IMR-90 (cell line): ENCODE measurements around the gene UBE2G1. TPM values are rescaled to one million over a fixed set of nuclear protein-coding genes. Genes with fewer than 3 reads are reported as not detected.

Experiments
- ATAC-seq: fragments of 200-7000 bp; cut with Tn5 transposase; 2 replicates; pipeline ENCODE4 v1.9.1; 2020; ENCODE audit warnings: low read depth, mild to moderate bottlenecking, moderate library complexity
- BruUV-seq: library from RNA; stranded (reverse); fragments of 400-500 nt; replicated peaks from 2 replicates; lab custom pipeline; 2021; lab: Mats Ljungman, UMichigan
- CTCF ChIA-PET: fragments of 300-600 bp; formaldehyde crosslinking; extraction: SDS; loops from one replicate; lab custom pipeline; 2021; ENCODE audit warnings: antibody characterized with exemption; lab: Yijun Ruan, JAX
- POLR2A ChIA-PET: fragments of 300-600 bp; sonication (Branson Sonifier 250); formaldehyde crosslinking; loops from one replicate; lab custom pipeline; 2022; ENCODE audit warnings: antibody characterized with exemption; ENCODE audit not compliant: unreplicated experiment; lab: Charles Lee
- DNase-seq: peaks from one replicate; pipeline ENCODE4 v3.0.0; 2013
- H2AFZ ChIP-seq: replicated peaks from 2 replicates; pipeline ENCODE3; 2013; ENCODE audit warnings: low read length, mild to moderate bottlenecking; ENCODE audit not compliant: poor library complexity
- H2AK5ac ChIP-seq: 2 replicates; pipeline ENCODE4 v1.6.1; 2013; ENCODE audit warnings: low read depth, low read length, inconsistent platforms
- H2AK9ac ChIP-seq: replicated peaks from 2 replicates; pipeline ENCODE3; 2013; ENCODE audit warnings: mild to moderate bottlenecking, low read depth, low read length, moderate library complexity; ENCODE audit not compliant: poor library complexity
- H2BK120ac ChIP-seq: 2 replicates; pipeline ENCODE4 v1.6.1; 2013; ENCODE audit warnings: low read depth, low read length, inconsistent platforms
- H2BK15ac ChIP-seq: 3 replicates; pipeline ENCODE4 v1.6.1; 2013; ENCODE audit warnings: low read depth, low read length, inconsistent platforms
- H2BK20ac ChIP-seq: 2 replicates; pipeline ENCODE4 v1.6.1; 2013; ENCODE audit warnings: low read depth, mild to moderate bottlenecking, inconsistent platforms, low read length, moderate library complexity
- H2BK5ac ChIP-seq: 2 replicates; pipeline ENCODE4 v1.6.1; 2013; ENCODE audit warnings: mild to moderate bottlenecking, low read depth, low read length, inconsistent platforms; ENCODE audit not compliant: poor library complexity, severe bottlenecking
- H3K14ac ChIP-seq: replicated peaks from 2 replicates; pipeline ENCODE4 v1.6.1; 2013; ENCODE audit warnings: low read depth, low read length, inconsistent platforms
- H3K18ac ChIP-seq: 2 replicates; pipeline ENCODE4 v1.6.1; 2013; ENCODE audit warnings: low read depth, low read length, control low read depth
- H3K23ac ChIP-seq: 2 replicates; pipeline ENCODE4 v1.6.1; 2013; ENCODE audit warnings: low read depth, low read length, inconsistent platforms
- H3K27ac ChIP-seq: 2 replicates; pipeline ENCODE4 v1.5.1; 2013; ENCODE audit warnings: mild to moderate bottlenecking, control low read depth, low read length; ENCODE audit not compliant: insufficient read depth
- H3K27me3 ChIP-seq: 2 replicates; pipeline ENCODE4 v1.6.1; 2013; ENCODE audit warnings: low read length; ENCODE audit not compliant: control insufficient read depth, insufficient read depth
- H3K36me3 ChIP-seq: 2 replicates; pipeline ENCODE4 v1.6.1; 2013; ENCODE audit warnings: low read length, mixed read lengths; ENCODE audit not compliant: control insufficient read depth, insufficient read depth
- H3K4ac ChIP-seq: 2 replicates; pipeline ENCODE4 v1.6.1; 2013; ENCODE audit warnings: low read depth, low read length, inconsistent platforms
- H3K4me1 ChIP-seq: 2 replicates; pipeline ENCODE4 v1.6.1; 2013; ENCODE audit warnings: low read length, mixed read lengths; ENCODE audit not compliant: control insufficient read depth, insufficient read depth
- H3K4me2 ChIP-seq: 2 replicates; pipeline ENCODE4 v1.6.1; 2013; ENCODE audit warnings: low read depth, mild to moderate bottlenecking, control low read depth, low read length, moderate library complexity
- H3K4me3 ChIP-seq: 2 replicates; pipeline ENCODE4 v1.5.1; 2013; ENCODE audit warnings: low read depth, mild to moderate bottlenecking, control low read depth, low read length, moderate library complexity; ENCODE audit not compliant: insufficient read depth
- H3K56ac ChIP-seq: 2 replicates; pipeline ENCODE4 v1.6.1; 2013; ENCODE audit warnings: low read length, inconsistent platforms; ENCODE audit not compliant: insufficient read depth; ENCODE audit errors: extremely low read depth
- H3K79me1 ChIP-seq, 2 experiments: 2 replicates each; pipeline ENCODE4 v1.6.1; 2013; ENCODE audit warnings: low read length in 2 of 2, inconsistent platforms in 1 of 2, low read depth in 1 of 2
- H3K9ac ChIP-seq: 2 replicates; pipeline ENCODE4 v1.6.1; 2013; ENCODE audit warnings: low read depth, low read length, control low read depth
- H3K9me1 ChIP-seq: 2 replicates; pipeline ENCODE4 v1.6.1; 2013; ENCODE audit warnings: low read length, inconsistent platforms; ENCODE audit not compliant: insufficient read depth
- H3K9me3 ChIP-seq: 2 replicates; pipeline ENCODE4 v1.6.1; 2013; ENCODE audit warnings: low read length; ENCODE audit not compliant: control insufficient read depth, insufficient read depth
- H4K20me1 ChIP-seq: 2 replicates; pipeline ENCODE4 v1.6.1; 2013; ENCODE audit warnings: low read length, inconsistent platforms; ENCODE audit not compliant: insufficient read depth
- H4K5ac ChIP-seq: 2 replicates; pipeline ENCODE4 v1.6.1; 2013; ENCODE audit warnings: mild to moderate bottlenecking, low read depth, low read length, control low read depth
- H4K8ac ChIP-seq, 2 experiments: 2 replicates each; pipeline ENCODE4 v1.6.1; 2013; ENCODE audit warnings: low read depth in 2 of 2, low read length in 2 of 2, control low read depth in 1 of 2, inconsistent platforms in 1 of 2
- H4K91ac ChIP-seq: 2 replicates; pipeline ENCODE4 v1.6.1; 2013; ENCODE audit warnings: low read depth, low read length, inconsistent platforms; ENCODE audit not compliant: insufficient read depth
- BHLHE40 ChIP-seq: fragments of 150-350 bp; IDR thresholded peaks from 2 replicates; pipeline ENCODE4 v1.6.1; 2016; ENCODE audit warnings: mild to moderate bottlenecking, low read depth, low read length
- CHD1 ChIP-seq: IDR thresholded peaks from 2 replicates; pipeline ENCODE4 v1.6.1; 2012; ENCODE audit warnings: low read depth, low read length, improper control_type of control experiment
- FOS ChIP-seq: fragments of 150-350 bp; IDR thresholded peaks from 2 replicates; pipeline ENCODE4 v1.6.1; 2016; ENCODE audit warnings: low read depth, low read length
- MAZ ChIP-seq: IDR thresholded peaks from 2 replicates; pipeline ENCODE4 v1.6.1; 2012; ENCODE audit warnings: low read depth, mild to moderate bottlenecking, low read length, improper control_type of control experiment, moderate library complexity, borderline replicate concordance
- MXI1 ChIP-seq: IDR thresholded peaks from 2 replicates; pipeline ENCODE4 v1.6.1; 2012; ENCODE audit warnings: low read depth, mild to moderate bottlenecking, low read length, moderate library complexity, borderline replicate concordance
- NFE2L2 ChIP-seq: fragments of 150-350 bp; IDR thresholded peaks from 2 replicates; pipeline ENCODE4 v1.6.1; 2016; ENCODE audit warnings: low read depth, mild to moderate bottlenecking, low read length
- POLR2A ChIP-seq: IDR thresholded peaks from 2 replicates; pipeline ENCODE4 v1.6.1; 2012; ENCODE audit warnings: mild to moderate bottlenecking, low read depth, low read length
- RAD21 ChIP-seq: IDR thresholded peaks from 2 replicates; pipeline ENCODE4 v1.6.1; 2012; ENCODE audit warnings: low read length, improper control_type of control experiment
- RCOR1 ChIP-seq: IDR thresholded peaks from 2 replicates; pipeline ENCODE4 v1.6.1; 2012; ENCODE audit warnings: mild to moderate bottlenecking, low read length, improper control_type of control experiment; ENCODE audit not compliant: insufficient replicate concordance
- RFX5 ChIP-seq: IDR thresholded peaks from 2 replicates; pipeline ENCODE4 v1.8.0; 2012; ENCODE audit warnings: low read depth, mild to moderate bottlenecking, low read length, moderate library complexity
- SMC3 ChIP-seq: fragments of 150-350 bp; IDR thresholded peaks from 2 replicates; pipeline ENCODE4 v1.6.1; 2016; ENCODE audit warnings: low read depth, mild to moderate bottlenecking, antibody characterized with exemption, low read length, moderate library complexity
- WGBS, 2 experiments: methylation state at CpG; one replicate each; pipeline versions ENCODE4 v1.1.5 to v1.1.7; 2013; ENCODE audit warnings: missing lambda C conversion rate in 2 of 2; ENCODE audit not compliant: insufficient read length in 1 of 2; ENCODE audit errors: extremely low coverage in 2 of 2; 5-methylcytosine and 5-hydroxymethylcytosine counted together
- dilution Hi-C: fragments of 300-500 bp; cut with HindIII; formaldehyde crosslinking; loops from one replicate; pipeline ENCODE4 v1.14.3; 2018; ENCODE audit warnings: low sequenced_read_pairs; ENCODE audit not compliant: unreplicated experiment
- in situ Hi-C: fragments of 300-500 bp; cut with MboI; formaldehyde crosslinking; loops from 3 replicates; pipeline ENCODE4 v1.14.3; 2019; ENCODE audit warnings: low sequenced_read_pairs, inconsistent platforms, mixed read lengths
- intact Hi-C: fragments of 100-400 bp; cut with micrococcal nuclease; formaldehyde crosslinking; loops from 2 replicates; pipeline ENCODE4 v1.10.0; 2022
- polyA plus RNA-seq, 3 experiments: library from polyadenylated mRNA; depleted of rRNA; stranded (reverse); fragments of >200 nt; gene quantifications; 2 replicates each; pipeline ENCODE4 v1.2.3, GENCODE V29; 2012; ENCODE audit warnings: low replicate concordance in 1 of 3
- total RNA-seq: library from RNA; depleted of rRNA; stranded (reverse); fragments of >200 nt; gene quantifications from 2 replicates; pipeline ENCODE4 v1.2.3, GENCODE V29; 2012
- TF ChIP-seq, protein P1 (sequence below): conservative IDR thresholded peaks from 2 replicates; pipeline ENCODE4 v1.5.1; 2012; ENCODE audit warnings: mild to moderate bottlenecking, low read depth, low read length, improper control_type of control experiment
- TF ChIP-seq, protein P2 (sequence below): fragments of 150-350 bp; IDR thresholded peaks from 2 replicates; pipeline ENCODE4 v1.6.1; 2016; ENCODE audit warnings: low read depth, mild to moderate bottlenecking, low read length, moderate library complexity, borderline replicate concordance
- TF ChIP-seq, protein P3 (sequence below): fragments of 150-350 bp; IDR thresholded peaks from 2 replicates; pipeline ENCODE4 v1.6.1; 2017; ENCODE audit warnings: mild to moderate bottlenecking, antibody characterized with exemption, low read length, low read depth

The UBE2G1 gene
- total and polyA plus RNA-seq, 2 of the 4 experiments (the other 2 are of a cell fraction), result 26.3 to 26.6 TPM

DNA sequence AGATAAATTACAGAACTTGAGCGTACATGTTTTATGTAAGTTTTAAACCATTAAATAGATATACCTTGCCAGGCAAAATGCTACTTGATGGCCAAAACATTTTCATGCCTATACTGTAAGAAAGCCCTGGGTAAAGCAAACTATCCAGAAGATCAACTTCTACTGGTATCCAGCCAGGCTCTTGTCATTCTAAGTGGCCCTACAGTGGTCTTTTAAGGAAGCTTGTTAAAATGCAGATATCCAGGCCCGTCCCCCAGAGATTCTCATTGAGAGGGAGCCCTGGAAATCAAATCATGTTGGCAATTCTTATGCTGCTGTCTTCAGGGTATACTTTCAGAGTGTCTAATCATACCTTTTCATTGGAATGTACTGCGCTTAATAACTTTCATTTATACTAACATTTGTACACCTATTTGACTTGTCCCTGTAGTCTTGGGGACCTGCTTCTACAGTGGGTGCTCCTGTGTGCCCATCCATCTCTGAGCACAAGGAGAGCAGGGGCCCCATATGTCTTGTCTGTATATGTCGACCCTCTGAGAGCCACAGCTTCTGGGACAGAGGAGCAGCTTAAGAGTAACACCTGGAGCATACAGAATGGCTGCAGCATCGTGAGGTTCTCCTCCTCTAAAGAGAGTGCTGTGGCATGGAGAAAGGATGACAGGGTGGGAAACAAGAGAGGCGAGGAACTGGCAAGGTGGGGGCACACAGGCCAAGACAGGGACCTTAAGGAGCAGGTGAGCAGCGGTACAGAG lies 59.1 kb downstream of the UBE2G1 start:
- Histone ChIP-seq H3K14ac (no peak overlapping the region), H3K27me3 (no peaks in the 10 kb centered on the region), H3K27ac (no peak overlapping the region), H4K91ac (no peak overlapping the region), H4K20me1 (peaks cover 71% of the 10 kb centered on the region), H2BK20ac (no peak overlapping the region), H3K36me3 (peaks cover 3% of the 10 kb centered on the region), H2BK15ac (no peak overlapping the region), H2AK5ac (no peak overlapping the region), H3K9ac (no peak overlapping the region), H2AFZ (no peak overlapping the region), H4K8ac (no peak overlapping the region), H3K18ac (no peak overlapping the region), H3K23ac (no peak overlapping the region; the same call in 1 of the 2 replicates), H2BK5ac (no peak overlapping the region), H3K4me3 (no peak overlapping the region), H3K79me1 (peaks cover 26 to 80% of the 10 kb centered on the region in 2 experiments), H2AK9ac (no peak overlapping the region), H4K5ac (no peak overlapping the region), H3K9me3 (no peaks in the 10 kb centered on the region), H3K4ac (no peak overlapping the region), H3K9me1 (peaks cover 7% of the 10 kb centered on the region), H3K4me1 (peaks cover 9% of the 10 kb centered on the region), H2BK120ac (no peak overlapping the region), H3K56ac (no peak overlapping the region), H3K4me2 (no peak overlapping the region)
- dilution Hi-C loops (no loop called here), in situ Hi-C loops (no loop called here), intact Hi-C loops (no loop called here)
- CTCF ChIA-PET, result no interaction called here
- POLR2A ChIA-PET, result no interaction called here
- WGBS, 2 experiments, result 100% methylated on average over 2 of the region's 7 CpGs; no CpG with 5 or more reads in 1 of the 2 experiments
- no TSS peak for BruUV-seq
- no peak for ATAC-seq
- no peak for DNase-seq
- TF ChIP-seq, protein P1, sequence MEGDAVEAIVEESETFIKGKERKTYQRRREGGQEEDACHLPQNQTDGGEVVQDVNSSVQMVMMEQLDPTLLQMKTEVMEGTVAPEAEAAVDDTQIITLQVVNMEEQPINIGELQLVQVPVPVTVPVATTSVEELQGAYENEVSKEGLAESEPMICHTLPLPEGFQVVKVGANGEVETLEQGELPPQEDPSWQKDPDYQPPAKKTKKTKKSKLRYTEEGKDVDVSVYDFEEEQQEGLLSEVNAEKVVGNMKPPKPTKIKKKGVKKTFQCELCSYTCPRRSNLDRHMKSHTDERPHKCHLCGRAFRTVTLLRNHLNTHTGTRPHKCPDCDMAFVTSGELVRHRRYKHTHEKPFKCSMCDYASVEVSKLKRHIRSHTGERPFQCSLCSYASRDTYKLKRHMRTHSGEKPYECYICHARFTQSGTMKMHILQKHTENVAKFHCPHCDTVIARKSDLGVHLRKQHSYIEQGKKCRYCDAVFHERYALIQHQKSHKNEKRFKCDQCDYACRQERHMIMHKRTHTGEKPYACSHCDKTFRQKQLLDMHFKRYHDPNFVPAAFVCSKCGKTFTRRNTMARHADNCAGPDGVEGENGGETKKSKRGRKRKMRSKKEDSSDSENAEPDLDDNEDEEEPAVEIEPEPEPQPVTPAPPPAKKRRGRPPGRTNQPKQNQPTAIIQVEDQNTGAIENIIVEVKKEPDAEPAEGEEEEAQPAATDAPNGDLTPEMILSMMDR, result no peak
- no peak for TF ChIP-seq MXI1
- no peak for TF ChIP-seq BHLHE40
- TF ChIP-seq POLR2A, result no peak
- no peak for TF ChIP-seq FOS
- TF ChIP-seq RFX5, result no peak
- no peak for TF ChIP-seq NFE2L2
- TF ChIP-seq, protein P2, sequence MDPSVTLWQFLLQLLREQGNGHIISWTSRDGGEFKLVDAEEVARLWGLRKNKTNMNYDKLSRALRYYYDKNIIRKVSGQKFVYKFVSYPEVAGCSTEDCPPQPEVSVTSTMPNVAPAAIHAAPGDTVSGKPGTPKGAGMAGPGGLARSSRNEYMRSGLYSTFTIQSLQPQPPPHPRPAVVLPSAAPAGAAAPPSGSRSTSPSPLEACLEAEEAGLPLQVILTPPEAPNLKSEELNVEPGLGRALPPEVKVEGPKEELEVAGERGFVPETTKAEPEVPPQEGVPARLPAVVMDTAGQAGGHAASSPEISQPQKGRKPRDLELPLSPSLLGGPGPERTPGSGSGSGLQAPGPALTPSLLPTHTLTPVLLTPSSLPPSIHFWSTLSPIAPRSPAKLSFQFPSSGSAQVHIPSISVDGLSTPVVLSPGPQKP, result no peak
- no peak for TF ChIP-seq SMC3
- TF ChIP-seq CHD1, result no peak
- no peak for TF ChIP-seq RAD21
- TF ChIP-seq MAZ, result no peak
- no peak for TF ChIP-seq RCOR1
- TF ChIP-seq, protein P3, sequence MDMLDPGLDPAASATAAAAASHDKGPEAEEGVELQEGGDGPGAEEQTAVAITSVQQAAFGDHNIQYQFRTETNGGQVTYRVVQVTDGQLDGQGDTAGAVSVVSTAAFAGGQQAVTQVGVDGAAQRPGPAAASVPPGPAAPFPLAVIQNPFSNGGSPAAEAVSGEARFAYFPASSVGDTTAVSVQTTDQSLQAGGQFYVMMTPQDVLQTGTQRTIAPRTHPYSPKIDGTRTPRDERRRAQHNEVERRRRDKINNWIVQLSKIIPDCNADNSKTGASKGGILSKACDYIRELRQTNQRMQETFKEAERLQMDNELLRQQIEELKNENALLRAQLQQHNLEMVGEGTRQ, result no peak
